WI38 (cell line): ENCODE measurements around the gene CFAP410.

Experiments used
- H3K4me3 ChIP-seq: 2 replicates; pipeline ENCODE4 v1.5.1; 2011; ENCODE audit warnings: low read depth, mild to moderate bottlenecking, control low read depth, low read length
- CTCF ChIP-seq: IDR thresholded peaks from 2 replicates; pipeline ENCODE4 v1.5.1; 2012; ENCODE audit warnings: low read depth, mild to moderate bottlenecking, control low read depth, low read length

Gene CFAP410

DNA sequence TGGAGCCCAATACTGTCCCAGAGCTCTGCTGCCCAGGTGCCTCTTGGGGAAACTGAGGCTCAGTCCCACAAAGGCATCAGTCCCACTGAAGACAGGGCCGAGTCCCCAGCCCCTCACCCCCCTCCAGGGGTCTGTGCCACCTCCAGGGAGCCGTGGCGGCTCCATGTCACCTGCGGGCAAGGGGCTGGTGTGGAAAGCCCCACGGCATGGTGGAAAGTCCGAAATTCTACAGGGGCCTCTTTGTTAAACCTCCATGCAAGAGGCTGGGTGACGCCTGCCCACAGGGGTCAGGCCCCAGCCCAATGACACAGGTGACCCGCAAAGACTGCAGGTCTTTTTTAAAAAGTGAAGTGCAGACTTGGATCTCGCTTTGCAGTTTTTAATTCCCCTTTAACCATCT is 56.8 kb downstream of the CFAP410 start:
- no peak overlapping the region for H3K4me3 ChIP-seq
- TF ChIP-seq CTCF, result no peak

DNA sequence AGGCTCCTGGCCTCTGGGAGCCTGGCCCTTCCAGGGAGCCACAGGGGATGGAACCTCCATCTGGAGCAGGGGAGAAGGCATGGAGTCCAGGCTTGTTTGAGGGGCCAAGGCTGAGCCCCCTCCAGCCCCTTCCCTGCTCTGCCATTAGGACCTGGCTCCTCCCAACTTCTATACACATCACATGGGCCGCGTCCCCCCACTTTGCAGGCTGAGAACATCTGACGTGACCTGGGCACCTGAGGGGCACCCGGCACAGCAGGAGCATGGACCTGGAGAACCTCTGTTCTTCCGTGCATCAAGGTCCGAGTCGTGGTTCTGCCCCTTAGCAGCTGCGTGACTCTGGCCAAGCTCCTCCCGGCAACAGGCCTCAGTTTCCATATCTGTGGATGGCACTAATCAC is 57.4 kb downstream of the CFAP410 start:
- TF ChIP-seq CTCF, result no peak
- no peak overlapping the region for H3K4me3 ChIP-seq

DNA sequence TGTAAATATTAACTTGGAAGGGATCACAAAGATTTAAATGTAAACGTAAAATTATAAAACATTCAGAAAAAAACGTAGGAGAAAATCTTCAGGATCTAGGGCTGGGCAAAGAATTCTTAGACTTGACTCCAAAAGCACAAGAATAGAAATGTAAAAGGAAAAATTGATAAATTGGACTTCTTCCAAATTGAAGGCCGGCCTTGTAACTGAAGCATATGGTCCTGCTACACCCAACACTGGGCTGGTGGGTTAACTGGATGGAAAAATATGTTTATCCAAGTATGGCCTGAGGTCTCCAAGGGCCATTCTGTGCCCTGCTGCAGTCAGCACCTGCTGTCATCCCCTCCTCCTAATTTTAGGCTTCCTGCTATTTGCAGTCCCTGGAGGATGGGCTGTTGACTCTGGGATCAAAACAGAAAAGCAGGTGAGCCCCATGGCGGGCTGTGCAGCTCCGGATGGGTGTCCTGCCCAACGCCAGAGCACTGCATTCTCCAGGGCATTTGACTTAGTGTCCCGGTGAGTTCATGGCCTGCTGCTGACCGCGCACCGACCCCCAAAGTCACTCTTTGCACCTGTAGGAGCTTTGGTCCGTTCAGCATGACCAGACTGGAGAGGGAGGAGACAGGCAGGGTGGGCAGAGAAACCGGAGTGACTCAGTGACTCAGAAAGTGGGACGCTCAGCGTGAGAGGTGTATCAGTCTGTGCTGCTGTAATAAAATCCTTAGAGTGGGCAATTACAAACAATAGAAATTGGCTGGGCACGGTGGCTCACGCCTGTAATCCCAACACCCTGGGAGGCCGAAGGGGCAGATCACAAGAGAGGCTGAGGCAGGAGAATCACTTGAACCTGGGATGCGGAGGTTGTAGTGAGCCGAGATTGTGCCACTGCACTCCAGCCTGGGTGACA is 59.6 kb downstream of the CFAP410 start:
- TF ChIP-seq CTCF, result no peak
- no peak overlapping the region for H3K4me3 ChIP-seq
